ENCODE data around the gene PROSER1. TPM values are rescaled to one million over a fixed set of nuclear protein-coding genes. Genes with fewer than 3 reads are reported as not detected.

Gene PROSER1
- total RNA-seq, 1 donor from 2014 or later, result 24.6 TPM

DNA sequence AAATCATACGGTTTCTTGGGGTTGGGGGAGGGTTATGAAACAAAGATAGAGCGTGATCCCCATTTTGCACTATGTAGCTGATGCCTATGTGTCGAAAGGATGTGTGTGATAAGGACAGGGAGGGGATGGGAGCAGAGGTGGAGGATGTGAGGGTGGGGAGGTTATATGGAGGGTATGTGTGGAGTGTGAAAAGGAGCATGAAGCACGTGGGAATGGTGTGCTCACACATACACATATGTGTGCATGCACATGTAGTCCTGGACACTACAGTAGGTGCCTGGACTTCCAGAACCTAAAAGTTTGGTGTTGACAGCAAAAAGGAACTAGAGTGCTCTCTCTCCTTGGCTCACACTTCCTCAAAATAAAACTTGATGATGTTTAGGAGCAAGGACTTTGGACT lies 72.6 kb downstream of the PROSER1 start:
- TF ChIP-seq, protein P1, sequence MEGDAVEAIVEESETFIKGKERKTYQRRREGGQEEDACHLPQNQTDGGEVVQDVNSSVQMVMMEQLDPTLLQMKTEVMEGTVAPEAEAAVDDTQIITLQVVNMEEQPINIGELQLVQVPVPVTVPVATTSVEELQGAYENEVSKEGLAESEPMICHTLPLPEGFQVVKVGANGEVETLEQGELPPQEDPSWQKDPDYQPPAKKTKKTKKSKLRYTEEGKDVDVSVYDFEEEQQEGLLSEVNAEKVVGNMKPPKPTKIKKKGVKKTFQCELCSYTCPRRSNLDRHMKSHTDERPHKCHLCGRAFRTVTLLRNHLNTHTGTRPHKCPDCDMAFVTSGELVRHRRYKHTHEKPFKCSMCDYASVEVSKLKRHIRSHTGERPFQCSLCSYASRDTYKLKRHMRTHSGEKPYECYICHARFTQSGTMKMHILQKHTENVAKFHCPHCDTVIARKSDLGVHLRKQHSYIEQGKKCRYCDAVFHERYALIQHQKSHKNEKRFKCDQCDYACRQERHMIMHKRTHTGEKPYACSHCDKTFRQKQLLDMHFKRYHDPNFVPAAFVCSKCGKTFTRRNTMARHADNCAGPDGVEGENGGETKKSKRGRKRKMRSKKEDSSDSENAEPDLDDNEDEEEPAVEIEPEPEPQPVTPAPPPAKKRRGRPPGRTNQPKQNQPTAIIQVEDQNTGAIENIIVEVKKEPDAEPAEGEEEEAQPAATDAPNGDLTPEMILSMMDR (conservative IDR thresholded peaks at IDR 0.05; ENCODE audit: low read depth, low read length), result no peak
- H3K4me3 ChIP-seq (ENCODE audit: low read depth, low read length), result no peak overlapping the region
- no peak for DNase-seq (ENCODE audit: low read depth)

DNA sequence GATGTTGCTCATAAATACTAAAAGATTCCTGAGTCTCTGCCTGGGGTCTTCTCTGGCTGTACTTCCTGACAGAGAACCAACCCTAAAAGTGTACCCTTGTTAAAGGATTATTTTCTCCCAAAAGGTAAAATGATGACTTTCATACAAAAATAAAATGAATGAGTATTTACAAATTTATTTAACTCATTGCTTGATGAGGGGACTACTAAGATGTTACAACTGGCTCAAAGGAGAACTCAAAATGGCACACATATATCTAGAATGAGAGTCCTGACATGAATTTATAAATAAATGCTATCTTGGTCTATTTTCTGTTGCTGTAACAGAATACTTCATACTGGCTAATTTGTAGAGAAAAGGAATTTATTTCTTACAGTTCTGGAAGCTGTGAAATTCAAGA lies 77.7 kb downstream of the PROSER1 start:
- H3K4me3 ChIP-seq (ENCODE audit: low read depth, low read length), result no peak overlapping the region
- TF ChIP-seq, protein P1 (conservative IDR thresholded peaks at IDR 0.05; ENCODE audit: low read depth, low read length), result no peak
- no peak for DNase-seq (ENCODE audit: low read depth)

Other genes starting within 250 kb of the PROSER1 start
- gene STOML3, start 47.3 kb downstream of the PROSER1 start, total RNA-seq, result not detected in 2 replicates
- 6.6 and 7.9 TPM in 2 replicates for gene NHLRC3, start 367 bp upstream of the PROSER1 start, total RNA-seq